MM.1S (cell line): ENCODE results near the gene HIPK1.

Experiments
- DNase-seq: peaks from one replicate; pipeline ENCODE4 v3.0.0-alpha.2; 2015
- H2AFZ ChIP-seq: fragments of 300-600 bp; sonication (generic); 2 replicates; pipeline ENCODE4 v1.6.0; 2016; ENCODE audit warnings: antibody characterized with exemption, low read length
- H3F3A ChIP-seq: fragments of 300-600 bp; sonication (generic); 2 replicates; pipeline ENCODE4 v1.6.1; 2016; ENCODE audit warnings: mild to moderate bottlenecking, antibody characterized with exemption, low read length, moderate library complexity, mixed read lengths; ENCODE audit not compliant: insufficient read depth
- H3K27ac ChIP-seq: fragments of 300-600 bp; sonication (generic); 2 replicates; pipeline ENCODE4 v1.5.1; 2016; ENCODE audit warnings: mild to moderate bottlenecking, low read length
- H3K27me3 ChIP-seq: fragments of 300-600 bp; sonication (generic); replicated peaks from 2 replicates; pipeline ENCODE4 v1.6.0; 2016; ENCODE audit warnings: low read length; ENCODE audit not compliant: insufficient read depth
- H3K36me3 ChIP-seq: fragments of 300-600 bp; sonication (generic); replicated peaks from 2 replicates; pipeline ENCODE4 v1.6.1; 2016; ENCODE audit warnings: mild to moderate bottlenecking, low read length, mixed read lengths; ENCODE audit not compliant: insufficient read depth
- H3K4me1 ChIP-seq: fragments of 300-600 bp; sonication (generic); 2 replicates; pipeline ENCODE4 v1.6.1; 2016; ENCODE audit warnings: low read length, mixed read lengths
- H3K4me2 ChIP-seq: fragments of 300-600 bp; sonication (generic); 2 replicates; pipeline ENCODE4 v1.6.0; 2016; ENCODE audit warnings: low read depth, low read length
- H3K4me3 ChIP-seq: fragments of 300-600 bp; sonication (generic); 2 replicates; pipeline ENCODE4 v1.5.1; 2016; ENCODE audit warnings: low read length, mixed read lengths
- H3K79me2 ChIP-seq: fragments of 300-600 bp; sonication (generic); 2 replicates; pipeline ENCODE4 v1.6.1; 2016; ENCODE audit warnings: mixed run types, low read length, mixed read lengths
- H3K9ac ChIP-seq: fragments of 300-600 bp; sonication (generic); 2 replicates; pipeline ENCODE4 v1.6.1; 2016; ENCODE audit warnings: low read length, mixed read lengths
- H3K9me2 ChIP-seq: fragments of 300-600 bp; sonication (generic); replicated peaks from 2 replicates; pipeline ENCODE4 v1.6.1; 2016; ENCODE audit warnings: mild to moderate bottlenecking, low read length, mixed read lengths; ENCODE audit not compliant: insufficient read depth
- H3K9me3 ChIP-seq: fragments of 300-600 bp; sonication (generic); replicated peaks from 2 replicates; pipeline ENCODE4 v1.6.1; 2016; ENCODE audit warnings: mild to moderate bottlenecking, low read length, mixed read lengths; ENCODE audit not compliant: insufficient read depth
- H4K20me1 ChIP-seq: fragments of 300-600 bp; sonication (generic); 2 replicates; pipeline ENCODE4 v1.6.1; 2016; ENCODE audit warnings: mild to moderate bottlenecking, low read length, moderate library complexity, mixed read lengths; ENCODE audit not compliant: insufficient read depth
- EZH2 ChIP-seq: fragments of 300-600 bp; sonication (generic); optimal IDR thresholded peaks from 2 replicates; pipeline ENCODE3; 2017; ENCODE audit warnings: low read depth, mild to moderate bottlenecking, antibody characterized with exemption, low read length, mixed read lengths
- EZH2phosphoT487 ChIP-seq: fragments of 300-600 bp; sonication (generic); IDR thresholded peaks from 2 replicates; pipeline ENCODE4 v1.6.1; 2018; ENCODE audit warnings: antibody characterized with exemption, low read length
- TF ChIP-seq, protein P1 (sequence below): fragments of 300-600 bp; sonication (generic); IDR thresholded peaks from 2 replicates; pipeline ENCODE4 v1.5.1; 2016; ENCODE audit warnings: antibody characterized with exemption, low read length, mixed read lengths

HIPK1 gene

GRCh38 chr1:113935970-113936369, 6.8 kb downstream of the HIPK1 start:
- Histone ChIP-seq H3K27me3 (no peaks in the 10 kb centered on the region), H4K20me1 (no peaks in the 10 kb centered on the region), H3K4me3 (no peak overlapping the region), H2AFZ (no peak overlapping the region), H3K79me2 (peaks cover 91% of the 10 kb centered on the region), H3K9me2 (no peaks in the 10 kb centered on the region), H3K4me1 (peaks cover 29% of the 10 kb centered on the region), H3F3A (peaks cover 23% of the 10 kb centered on the region), H3K9me3 (no peaks in the 10 kb centered on the region), H3K36me3 (no peaks in the 10 kb centered on the region), H3K9ac (no peak overlapping the region), H3K27ac (no peak overlapping the region), H3K4me2 (no peak overlapping the region)
- no peak for TF ChIP-seq EZH2phosphoT487
- no peak for TF ChIP-seq EZH2
- TF ChIP-seq, protein P1, sequence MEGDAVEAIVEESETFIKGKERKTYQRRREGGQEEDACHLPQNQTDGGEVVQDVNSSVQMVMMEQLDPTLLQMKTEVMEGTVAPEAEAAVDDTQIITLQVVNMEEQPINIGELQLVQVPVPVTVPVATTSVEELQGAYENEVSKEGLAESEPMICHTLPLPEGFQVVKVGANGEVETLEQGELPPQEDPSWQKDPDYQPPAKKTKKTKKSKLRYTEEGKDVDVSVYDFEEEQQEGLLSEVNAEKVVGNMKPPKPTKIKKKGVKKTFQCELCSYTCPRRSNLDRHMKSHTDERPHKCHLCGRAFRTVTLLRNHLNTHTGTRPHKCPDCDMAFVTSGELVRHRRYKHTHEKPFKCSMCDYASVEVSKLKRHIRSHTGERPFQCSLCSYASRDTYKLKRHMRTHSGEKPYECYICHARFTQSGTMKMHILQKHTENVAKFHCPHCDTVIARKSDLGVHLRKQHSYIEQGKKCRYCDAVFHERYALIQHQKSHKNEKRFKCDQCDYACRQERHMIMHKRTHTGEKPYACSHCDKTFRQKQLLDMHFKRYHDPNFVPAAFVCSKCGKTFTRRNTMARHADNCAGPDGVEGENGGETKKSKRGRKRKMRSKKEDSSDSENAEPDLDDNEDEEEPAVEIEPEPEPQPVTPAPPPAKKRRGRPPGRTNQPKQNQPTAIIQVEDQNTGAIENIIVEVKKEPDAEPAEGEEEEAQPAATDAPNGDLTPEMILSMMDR = no peak
- DNase-seq = no peak

DNA sequence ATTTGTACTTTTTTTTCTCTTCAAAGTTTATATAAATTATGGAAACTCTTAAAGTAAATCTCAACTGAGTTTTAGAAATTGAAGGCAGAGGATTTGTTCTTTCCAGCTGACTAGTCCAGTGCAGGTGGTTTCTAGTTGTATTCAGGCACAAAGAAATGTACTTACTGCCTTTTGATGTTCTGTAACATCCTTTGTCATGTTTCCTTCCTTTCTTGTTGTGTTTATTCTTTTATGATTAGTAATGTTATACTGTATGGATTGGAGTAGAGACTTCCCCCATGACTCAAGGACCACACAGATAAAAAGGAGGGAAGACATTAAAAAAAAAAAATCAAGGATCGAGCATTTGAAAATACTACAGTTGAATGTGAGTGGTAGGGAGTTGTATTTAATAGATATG, 8.0 kb downstream of the HIPK1 start:
- Histone ChIP-seq H3K4me3 (no peak overlapping the region), H3K9ac (no peak overlapping the region), H3K9me2 (no peaks in the 10 kb centered on the region), H3K4me1 (peaks cover 33% of the 10 kb centered on the region), H3K9me3 (no peaks in the 10 kb centered on the region), H3K79me2 (peaks cover 82% of the 10 kb centered on the region), H4K20me1 (no peaks in the 10 kb centered on the region), H3K27me3 (no peaks in the 10 kb centered on the region), H3K27ac (no peak overlapping the region), H2AFZ (no peak overlapping the region), H3K4me2 (no peak overlapping the region), H3F3A (peaks cover 25% of the 10 kb centered on the region), H3K36me3 (no peaks in the 10 kb centered on the region)
- no peak for DNase-seq
- no peak for TF ChIP-seq EZH2phosphoT487
- TF ChIP-seq, protein P1 = no peak
- no peak for TF ChIP-seq EZH2

GRCh38 chr1:113938192-113938591, 9.1 kb downstream of the HIPK1 start:
- Histone ChIP-seq H3K4me1 (peaks cover 32% of the 10 kb centered on the region), H3K79me2 (peaks cover 81% of the 10 kb centered on the region), H3K9me3 (no peaks in the 10 kb centered on the region), H3K27me3 (no peaks in the 10 kb centered on the region), H3K36me3 (no peaks in the 10 kb centered on the region), H3K4me2 (no peak overlapping the region), H3K9ac (no peak overlapping the region), H3F3A (peaks cover 27% of the 10 kb centered on the region), H2AFZ (no peak overlapping the region), H4K20me1 (no peaks in the 10 kb centered on the region), H3K4me3 (no peak overlapping the region), H3K27ac (no peak overlapping the region; the same call in 1 of the 2 replicates), H3K9me2 (no peaks in the 10 kb centered on the region)
- TF ChIP-seq EZH2phosphoT487 (no peak), EZH2 (no peak)
- no peak for DNase-seq

GRCh38 chr1:113940365-113941244, 11.5 kb downstream of the HIPK1 start:
- H3K9me2 ChIP-seq = no peaks in the 10 kb centered on the region
- H3K9ac ChIP-seq = peak overlapping the region; percentile 62
- H3K27me3 ChIP-seq = no peaks in the 10 kb centered on the region
- peak overlapping the region; percentile 68 for H3K4me2 ChIP-seq
- H3K9me3 ChIP-seq = no peaks in the 10 kb centered on the region
- H3K79me2 ChIP-seq = peaks cover 79% of the 10 kb centered on the region
- peaks cover 35% of the 10 kb centered on the region for H3F3A ChIP-seq
- H3K27ac ChIP-seq = peak overlapping the region; percentile 99
- TF ChIP-seq, protein P1 = no peak
- TF ChIP-seq EZH2phosphoT487 = no peak
- TF ChIP-seq EZH2 = no peak
- no peaks in the 10 kb centered on the region for H3K36me3 ChIP-seq
- peak overlapping the region; percentile 46 for H3K4me3 ChIP-seq
- H2AFZ ChIP-seq = no peak overlapping the region
- DNase-seq = peak; percentile 76
- no peaks in the 10 kb centered on the region for H4K20me1 ChIP-seq
- peaks cover 42% of the 10 kb centered on the region for H3K4me1 ChIP-seq
